ENCODE results near the gene PPIP5K1.

DNA sequence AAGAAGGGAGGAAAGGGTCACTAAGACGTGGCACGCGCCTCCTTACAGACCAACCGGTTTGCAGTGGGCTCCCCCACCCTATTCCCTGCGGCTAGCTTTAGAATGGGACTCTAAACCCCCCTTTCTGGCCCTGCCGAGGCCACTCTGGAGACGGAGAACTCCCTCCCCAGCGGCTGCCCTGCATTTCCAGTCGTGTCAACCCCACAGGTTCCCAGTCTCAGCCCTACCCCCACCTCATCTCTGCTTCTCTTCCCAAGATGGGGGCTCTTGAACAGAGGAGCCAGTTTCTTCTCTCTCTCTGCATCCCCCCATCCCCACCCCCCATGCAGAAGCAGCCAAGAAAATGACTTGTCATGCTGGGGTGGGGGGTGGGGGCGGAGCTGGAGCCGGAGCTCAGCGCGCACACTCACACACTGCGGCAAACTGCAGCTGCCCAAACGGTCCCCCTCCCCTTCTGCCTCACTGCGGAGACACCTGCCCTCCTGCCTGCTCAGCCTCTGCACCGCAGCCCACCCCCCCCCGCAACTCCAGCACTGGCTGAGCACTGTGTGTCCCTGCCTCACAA lies 71.7 kb downstream of the PPIP5K1 start:
- TF ChIP-seq CTCF (IDR thresholded peaks at IDR 0.05) (no peak), POLR2AphosphoS5 (IDR thresholded peaks at IDR 0.05) (no peak), POLR2A (IDR thresholded peaks at IDR 0.05) (no peak)

All from prostate gland (tissue), 2 donors.